Mammary epithelial cell (primary cell): ENCODE measurements around the gene ORM1.

ENCODE experiments used
- CTCF ChIP-seq, 2 donors: IDR thresholded peaks in 1 of 2; conservative IDR thresholded peaks in 1 of 2; 2 replicates each; pipeline ENCODE4 v1.5.1; 2011 to 2012; ENCODE audit warnings: inconsistent platforms in 2 of 2, low read length in 2 of 2, mild to moderate bottlenecking in 2 of 2, control low read depth in 1 of 2, low read depth in 1 of 2; ENCODE audit not compliant: insufficient read depth in 1 of 2; ENCODE audit errors: extremely low read depth in 1 of 2
- EZH2 ChIP-seq: IDR thresholded peaks from 2 replicates; pipeline ENCODE4 v1.6.1; 2012; ENCODE audit warnings: low read length, inconsistent platforms, borderline replicate concordance

GRCh38 chr9:114302727-114303126 lies 20.2 kb upstream of the ORM1 start:
- TF ChIP-seq CTCF (conservative IDR thresholded peaks at IDR 0.05 in 1 of 2, IDR thresholded peaks at IDR 0.05 in 1 of 2; ENCODE audit: extremely low read depth in 1 of 2, insufficient read depth in 1 of 2, low read depth in 1 of 2, low read length in 2 of 2) (no peak), EZH2 (no peak)
